C4-2B (cell line): ENCODE data around the gene NIPAL3.

Experiments
- CTCF ChIP-seq: fragments of 450-650 bp; conservative IDR thresholded peaks from 2 replicates; pipeline ENCODE4 v1.5.1; 2017; ENCODE audit warnings: mild to moderate bottlenecking
- ZFX ChIP-seq: fragments of 450-650 bp; IDR thresholded peaks from 2 replicates; pipeline ENCODE4 v1.6.1; 2017

DNA sequence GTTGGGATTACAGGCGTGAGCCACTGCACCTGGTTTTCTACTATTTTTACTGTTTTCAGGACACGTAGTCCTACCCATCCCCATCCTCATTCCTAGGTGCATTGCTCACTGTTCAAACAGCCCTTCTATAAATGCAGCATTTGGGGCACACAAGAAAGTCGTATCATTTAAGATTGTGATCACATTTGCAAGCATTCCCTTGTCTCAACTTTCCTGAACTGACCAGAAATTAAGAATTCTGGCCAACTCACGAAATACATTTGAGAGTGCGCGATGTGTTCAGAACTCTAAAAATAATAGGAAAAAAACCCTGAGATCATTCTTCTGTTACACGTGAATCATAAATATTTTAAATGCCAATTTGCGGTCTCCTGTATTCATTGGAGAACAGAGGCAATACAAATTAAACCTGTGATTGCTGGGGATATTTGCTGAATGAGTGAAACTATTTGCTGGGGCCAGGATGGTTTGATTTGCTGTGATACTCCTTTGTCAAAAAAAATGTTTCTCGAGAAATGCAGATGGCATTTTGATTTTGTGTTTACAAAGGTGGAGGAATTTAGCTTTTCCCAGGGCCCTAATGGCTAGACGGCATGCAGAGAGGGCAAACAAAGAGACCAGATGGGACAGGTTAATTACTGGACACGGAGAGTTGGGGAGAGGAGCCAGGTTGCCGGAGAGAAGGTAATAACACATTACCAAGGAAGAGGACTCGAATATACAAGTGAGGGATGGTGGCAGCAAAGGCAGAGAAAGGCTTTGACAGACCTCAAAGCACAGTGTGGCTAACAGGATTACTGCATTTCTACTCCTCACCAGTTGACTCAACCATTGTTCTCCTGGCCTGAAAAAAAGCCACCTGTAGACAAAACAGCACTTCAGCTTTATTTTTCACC is 40.5 kb upstream of the NIPAL3 start:
- TF ChIP-seq CTCF (no peak), ZFX (no peak)
